ENCODE results near the gene PVALB. TPM values are rescaled to one million over a fixed set of nuclear protein-coding genes. Genes with fewer than 3 reads are reported as not detected.
A peak's percentile ranks its signal among the peaks of the same experiment; 100 is the strongest.

Gene PVALB
- total RNA-seq, 1 experiment from 2014 or later: 6.8 TPM

DNA sequence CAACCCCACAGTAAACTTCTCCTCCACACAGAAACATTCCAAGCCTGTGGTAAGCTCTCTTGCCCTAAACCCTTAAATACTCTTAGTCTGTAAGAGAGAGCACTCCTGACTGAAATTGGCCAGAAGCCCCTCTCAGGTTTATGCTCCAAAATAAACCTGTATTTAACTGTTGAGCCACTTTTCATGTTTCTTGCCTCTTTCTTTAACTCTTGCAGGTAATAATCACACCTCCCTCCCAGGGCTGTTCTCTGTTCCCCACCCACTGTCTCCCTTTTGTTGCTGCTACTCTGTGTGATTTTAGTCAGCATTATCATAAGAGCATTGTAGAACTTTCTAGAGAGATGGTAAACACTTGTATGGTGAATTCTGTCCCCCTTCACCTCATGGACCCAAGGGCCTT, 38.8 kb downstream of the PVALB start:
- no peak for DNase-seq
- peaks cover 6% of the 10 kb centered on the region for H3K27me3 ChIP-seq (ENCODE audit: control insufficient read depth, insufficient read depth, low read length)
- H3K36me3 ChIP-seq (replicated peaks; ENCODE audit: control insufficient read depth, insufficient read depth, low read length): no peaks in the 10 kb centered on the region
- H3K4me3 ChIP-seq (ENCODE audit: insufficient read depth, low read depth, low read length): no peak overlapping the region

DNA sequence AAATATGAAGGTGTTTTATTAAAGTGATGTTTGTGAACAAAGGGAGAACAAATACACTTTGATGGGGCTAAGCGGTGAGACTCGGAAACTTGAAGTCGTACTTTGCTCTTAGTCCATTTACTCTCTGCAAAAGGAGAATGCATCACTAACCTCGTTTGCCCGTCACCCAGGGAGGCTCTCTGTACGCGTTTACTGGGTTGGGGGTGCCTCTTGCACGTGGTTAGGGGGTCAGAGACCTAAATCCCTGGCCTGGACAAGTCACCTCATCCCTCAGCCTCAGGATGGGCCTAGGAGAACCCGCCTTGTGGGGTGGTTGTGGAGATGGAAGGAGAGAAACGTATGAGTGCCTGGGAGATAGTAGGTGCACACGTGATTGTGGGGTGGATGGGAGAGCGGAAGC, 40.1 kb downstream of the PVALB start:
- Histone ChIP-seq H3K36me3 (replicated peaks; ENCODE audit: control insufficient read depth, insufficient read depth, low read length) (peaks cover 2% of the 10 kb centered on the region; the same call in 1 of the 2 replicates), H3K27me3 (ENCODE audit: control insufficient read depth, insufficient read depth, low read length) (peaks cover 6% of the 10 kb centered on the region), H3K4me3 (ENCODE audit: insufficient read depth, low read depth, low read length) (peak overlapping the region; percentile 28)
- no peak for DNase-seq

DNA sequence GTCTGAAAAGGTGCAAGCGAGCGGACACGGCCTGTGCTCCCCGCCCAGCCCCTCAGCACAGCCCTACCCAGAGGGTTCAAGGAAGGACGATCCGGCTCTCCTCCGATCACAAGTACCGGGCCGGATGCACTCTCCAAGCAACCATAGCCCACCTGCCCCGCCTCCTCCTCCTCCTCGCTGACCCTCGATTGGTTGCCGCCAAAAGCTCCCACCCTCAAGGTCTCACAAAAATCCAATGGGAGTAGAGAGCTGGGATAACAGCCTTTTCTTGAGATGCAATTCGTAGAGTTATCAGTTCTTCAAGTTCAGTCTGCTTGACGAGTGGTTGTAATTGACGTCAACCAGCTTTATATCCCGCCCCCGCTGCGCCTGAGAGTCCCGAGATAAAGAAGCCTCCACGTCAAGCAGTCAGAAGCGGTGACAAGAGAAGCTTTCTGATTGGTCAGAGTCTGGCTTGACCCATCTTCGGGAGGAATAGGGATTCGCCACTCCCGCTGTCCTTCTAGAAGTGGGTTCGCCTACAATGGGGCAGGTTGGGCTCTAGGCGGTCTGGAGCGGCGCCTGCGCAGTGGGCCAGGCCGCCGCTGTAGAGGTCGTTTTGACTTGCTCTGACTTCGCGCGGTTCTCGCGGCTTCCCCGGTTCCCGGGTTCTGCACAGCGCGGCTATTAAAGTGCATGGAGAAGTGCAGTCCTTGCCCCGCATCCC, 40.7 kb downstream of the PVALB start, which contains the start of gene IFT27:
Gene IFT27 (minus strand): TSS at position 156 of the 706 bp plus-strand sequence. CDS start 412 bp downstream, outside the sequence.
- peaks cover 6% of the 10 kb centered on the region for H3K27me3 ChIP-seq (ENCODE audit: control insufficient read depth, insufficient read depth, low read length)
- H3K36me3 ChIP-seq (replicated peaks; ENCODE audit: control insufficient read depth, insufficient read depth, low read length): peaks cover 2% of the 10 kb centered on the region; the same call in 1 of the 2 replicates
- peak; percentile 100 for DNase-seq

GRCh38 chr22:36775586-36775963, 41.3 kb downstream of the PVALB start:
- H3K27me3 ChIP-seq (ENCODE audit: control insufficient read depth, insufficient read depth, low read length): peaks cover 6% of the 10 kb centered on the region
- no peak for DNase-seq
- peaks cover 2% of the 10 kb centered on the region; the same call in 1 of the 2 replicates for H3K36me3 ChIP-seq (replicated peaks; ENCODE audit: control insufficient read depth, insufficient read depth, low read length)
- H3K4me3 ChIP-seq (ENCODE audit: insufficient read depth, low read depth, low read length): peak overlapping the region; percentile 74

More for the DNA sequence above, 40.7 kb downstream of the PVALB start, which contains the start of gene IFT27:
- H3K4me3 ChIP-seq (ENCODE audit: insufficient read depth, low read depth, low read length): peak within 1 kb of the TSS; percentile 74

DNA sequence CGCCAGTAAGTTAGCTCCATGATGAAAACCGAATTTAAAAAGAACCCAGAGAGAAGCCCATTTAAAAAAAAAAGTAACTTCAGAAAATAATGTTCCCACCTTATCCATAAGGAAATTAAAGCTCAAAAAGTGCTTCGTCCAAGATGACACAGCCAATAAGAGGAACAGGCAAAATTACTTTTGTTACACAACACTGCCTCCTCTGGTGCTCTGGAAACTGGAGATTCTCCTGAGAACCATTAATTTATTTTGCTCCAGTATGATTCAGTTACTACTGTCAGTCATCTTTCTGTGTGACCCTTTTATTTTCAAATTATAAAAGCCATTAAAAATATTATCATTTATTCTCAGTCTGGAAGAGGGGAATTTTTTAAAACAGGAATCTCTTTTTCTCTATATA, 42.9 kb downstream of the PVALB start:
- H3K36me3 ChIP-seq (replicated peaks; ENCODE audit: control insufficient read depth, insufficient read depth, low read length): peaks cover 2% of the 10 kb centered on the region; the same call in 1 of the 2 replicates
- H3K4me3 ChIP-seq (ENCODE audit: insufficient read depth, low read depth, low read length): no peak overlapping the region
- peak; percentile 41 for DNase-seq
- H3K27me3 ChIP-seq (ENCODE audit: control insufficient read depth, insufficient read depth, low read length): peaks cover 6% of the 10 kb centered on the region

- Histone ChIP-seq H3K4me3 (ENCODE audit: insufficient read depth, low read depth, low read length) (no peak overlapping the region), H3K36me3 (replicated peaks; ENCODE audit: control insufficient read depth, insufficient read depth, low read length) (peaks cover 2% of the 10 kb centered on the region; the same call in 1 of the 2 replicates), H3K27me3 (ENCODE audit: control insufficient read depth, insufficient read depth, low read length) (peaks cover 4% of the 10 kb centered on the region)
- peak; percentile 2 for DNase-seq
These were observed 44.4 kb downstream of the PVALB start for GRCh38 chr22:36772451-36772850.

GRCh38 chr22:36771356-36772063, 45.3 kb downstream of the PVALB start:
- peak; percentile 16 for DNase-seq
- Histone ChIP-seq H3K4me3 (ENCODE audit: insufficient read depth, low read depth, low read length) (no peak overlapping the region), H3K36me3 (replicated peaks; ENCODE audit: control insufficient read depth, insufficient read depth, low read length) (peaks cover 5% of the 10 kb centered on the region), H3K27me3 (ENCODE audit: control insufficient read depth, insufficient read depth, low read length) (no peaks in the 10 kb centered on the region)

DNA sequence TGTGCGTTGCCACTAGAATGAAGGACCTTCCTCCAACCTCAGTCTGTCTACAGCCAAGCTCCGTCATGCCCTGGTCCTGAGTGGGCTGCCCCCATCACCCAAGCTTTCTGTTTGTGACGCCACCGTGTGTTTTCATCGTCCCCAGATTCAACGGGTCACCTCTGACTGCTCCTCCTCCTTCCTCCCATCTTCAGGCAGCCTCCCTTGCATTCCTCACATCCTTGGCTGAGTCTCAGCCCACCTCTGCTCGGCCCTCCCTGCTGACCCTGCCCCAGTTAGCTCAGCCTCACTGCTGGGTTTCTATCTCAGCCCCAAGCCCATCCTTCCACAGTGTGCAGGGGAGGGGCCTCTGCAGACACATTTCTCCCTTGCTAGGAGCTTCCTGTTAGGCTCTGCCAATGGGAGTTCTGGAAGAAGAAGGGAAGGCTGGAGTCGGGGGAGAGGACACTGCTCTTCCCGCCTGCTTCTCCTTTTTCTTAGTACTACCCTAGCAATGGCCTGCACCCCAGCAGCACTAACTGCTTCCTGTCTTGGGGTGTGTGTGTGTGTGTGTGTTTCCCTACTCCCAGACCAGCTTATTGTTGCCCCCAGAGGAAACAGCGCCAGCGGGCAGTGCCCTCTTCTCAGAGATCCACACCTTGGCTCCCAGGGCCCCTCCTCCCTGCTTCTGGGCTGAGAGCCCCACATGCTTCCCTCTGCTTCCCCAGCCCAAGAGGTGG, 46.2 kb downstream of the PVALB start:
- no peak overlapping the region for H3K4me3 ChIP-seq (ENCODE audit: insufficient read depth, low read depth, low read length)
- peak; percentile 68 for DNase-seq
- H3K27me3 ChIP-seq (ENCODE audit: control insufficient read depth, insufficient read depth, low read length): no peaks in the 10 kb centered on the region

GRCh38 chr22:36769541-36770512, 47.0 kb downstream of the PVALB start:
- DNase-seq: peak; percentile 30
- Histone ChIP-seq H3K36me3 (replicated peaks; ENCODE audit: control insufficient read depth, insufficient read depth, low read length) (peaks cover 5% of the 10 kb centered on the region), H3K4me3 (ENCODE audit: insufficient read depth, low read depth, low read length) (no peak overlapping the region), H3K27me3 (ENCODE audit: control insufficient read depth, insufficient read depth, low read length) (no peaks in the 10 kb centered on the region)

More for the DNA sequence above, 46.2 kb downstream of the PVALB start:
- H3K36me3 ChIP-seq (replicated peaks; ENCODE audit: control insufficient read depth, insufficient read depth, low read length): peaks cover 5% of the 10 kb centered on the region

- peaks cover 9% of the 10 kb centered on the region for H3K36me3 ChIP-seq (replicated peaks; ENCODE audit: control insufficient read depth, insufficient read depth, low read length)
- H3K4me3 ChIP-seq (ENCODE audit: insufficient read depth, low read depth, low read length): no peak overlapping the region
- peak; percentile 11 for DNase-seq
- no peaks in the 10 kb centered on the region for H3K27me3 ChIP-seq (ENCODE audit: control insufficient read depth, insufficient read depth, low read length)
These were observed 48.2 kb downstream of the PVALB start for GRCh38 chr22:36768616-36769015.

- Histone ChIP-seq H3K27me3 (ENCODE audit: control insufficient read depth, insufficient read depth, low read length) (no peaks in the 10 kb centered on the region), H3K4me3 (ENCODE audit: insufficient read depth, low read depth, low read length) (no peak overlapping the region), H3K36me3 (replicated peaks; ENCODE audit: control insufficient read depth, insufficient read depth, low read length) (peaks cover 10% of the 10 kb centered on the region)
- DNase-seq: no peak
These were observed 48.7 kb downstream of the PVALB start for GRCh38 chr22:36768141-36768540.

GRCh38 chr22:36767035-36767775, 49.6 kb downstream of the PVALB start:
- H3K4me3 ChIP-seq (ENCODE audit: insufficient read depth, low read depth, low read length): no peak overlapping the region
- peaks cover 8% of the 10 kb centered on the region for H3K36me3 ChIP-seq (replicated peaks; ENCODE audit: control insufficient read depth, insufficient read depth, low read length)
- no peak for DNase-seq
- no peaks in the 10 kb centered on the region for H3K27me3 ChIP-seq (ENCODE audit: control insufficient read depth, insufficient read depth, low read length)

DNA sequence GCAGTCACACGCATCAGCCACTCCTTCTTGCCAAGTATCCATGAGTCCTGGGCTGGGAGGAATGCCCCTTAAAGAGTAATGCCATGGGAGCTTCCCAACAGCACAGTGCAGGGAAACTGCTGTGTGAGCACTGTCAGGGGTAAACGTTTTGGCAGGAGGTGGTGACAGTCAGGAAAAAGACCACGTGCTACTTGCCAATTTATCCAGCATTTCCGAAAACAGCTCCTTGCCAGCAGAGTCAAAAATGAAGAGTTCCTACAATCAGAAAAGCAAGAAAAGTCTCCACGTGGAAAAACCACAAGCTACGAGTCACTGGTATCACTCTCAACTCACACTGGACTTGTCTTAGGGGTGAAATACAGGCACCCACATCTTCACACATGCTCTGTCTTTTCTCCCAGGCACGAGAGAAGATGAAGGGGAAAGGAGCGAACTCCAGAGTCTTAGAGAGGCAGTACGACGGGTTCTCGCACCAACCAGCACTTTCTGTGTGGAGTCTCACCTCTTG, 50.8 kb downstream of the PVALB start:
- H3K27me3 ChIP-seq (ENCODE audit: control insufficient read depth, insufficient read depth, low read length): no peaks in the 10 kb centered on the region

More for the DNA sequence above, 50.8 kb downstream of the PVALB start:
- Histone ChIP-seq H3K36me3 (replicated peaks; ENCODE audit: control insufficient read depth, insufficient read depth, low read length) (peaks cover 8% of the 10 kb centered on the region), H3K4me3 (ENCODE audit: insufficient read depth, low read depth, low read length) (no peak overlapping the region)
- DNase-seq: no peak
